ENCODE data around the gene GPR171. TPM values are rescaled to one million over a fixed set of nuclear protein-coding genes. Genes with fewer than 3 reads are reported as not detected.
A peak's percentile ranks its signal among the peaks of the same experiment; 100 is the strongest.

The GPR171 gene
- total RNA-seq, 2 experiments from 2014 or later: 144 to 181 TPM

DNA sequence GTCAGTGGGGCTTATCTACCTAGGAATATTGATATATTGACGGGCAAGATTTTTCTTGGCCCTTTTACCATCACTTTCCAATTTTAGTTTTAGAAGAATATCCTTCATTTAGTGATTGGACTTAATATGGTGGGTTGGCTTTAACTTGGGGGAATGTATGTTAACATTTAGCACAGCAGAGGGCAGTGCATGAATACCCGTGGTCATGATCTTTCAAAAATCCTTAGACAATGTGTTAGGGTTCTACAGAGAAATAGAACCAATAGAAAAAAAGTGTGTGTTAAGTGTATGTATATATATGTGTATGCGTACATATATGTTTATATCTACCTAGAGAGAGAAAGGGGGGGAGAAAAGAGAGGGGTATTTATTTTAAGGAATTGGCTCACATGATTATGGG is 36.9 kb downstream of the GPR171 start:
- Mint-ChIP-seq H3K27me3 (peaks cover 2% of the 10 kb centered on the region), H3K27ac (no peak overlapping the region), H3K36me3 (ENCODE audit: low read depth) (no peaks in the 10 kb centered on the region), H3K4me3 (no peak overlapping the region), H3K9me3 (no peaks in the 10 kb centered on the region), H3K4me1 (peaks cover 27% of the 10 kb centered on the region)
- no peak for DNase-seq
- ChIA-PET CTCF (interaction anchor here (3.2 to 3.7 kb wide), 2 partner anchors 61 to 113 kb away, joined by 15 to 45 read pairs; partner anchors contain the start of gene P2RY14), POLR2A (no interaction called here)

- DNase-seq: no peak
- POLR2A ChIA-PET: no interaction called here
- Mint-ChIP-seq H3K4me3 (no peak overlapping the region), H3K27ac (no peak overlapping the region), H3K9me3 (no peaks in the 10 kb centered on the region), H3K27me3 (peaks cover 2% of the 10 kb centered on the region), H3K36me3 (ENCODE audit: low read depth) (no peaks in the 10 kb centered on the region), H3K4me1 (peaks cover 18% of the 10 kb centered on the region)
- CTCF ChIA-PET: no interaction called here
Observed at GRCh38 chr3:151165226-151165625, 37.8 kb downstream of the GPR171 start.

DNA sequence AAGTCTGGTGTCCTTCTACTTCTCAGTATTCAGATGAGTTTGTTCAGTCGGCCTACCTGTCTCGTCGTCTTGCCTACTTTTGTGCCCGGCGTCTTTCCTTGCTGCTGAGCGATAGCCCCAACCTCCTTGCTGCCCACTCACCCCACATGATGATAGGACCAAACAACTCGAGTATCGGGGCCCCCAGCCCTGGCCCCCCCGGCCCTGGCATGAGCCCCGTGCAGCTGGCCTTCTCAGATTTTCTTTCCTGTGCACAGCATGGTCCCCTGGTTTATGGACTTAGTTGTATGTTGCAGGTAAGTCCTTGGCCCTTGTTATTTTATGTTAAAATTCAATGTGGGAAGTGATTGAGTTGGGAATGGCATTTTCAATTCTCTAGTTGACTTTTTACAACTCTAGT is 43.2 kb downstream of the GPR171 start:
- no peak overlapping the region for H3K27ac Mint-ChIP-seq
- no peak for DNase-seq
- no peaks in the 10 kb centered on the region for H3K36me3 Mint-ChIP-seq (ENCODE audit: low read depth)
- no peak overlapping the region for H3K4me3 Mint-ChIP-seq
- H3K27me3 Mint-ChIP-seq: peaks cover 8% of the 10 kb centered on the region
- POLR2A ChIA-PET: no interaction called here
- CTCF ChIA-PET: interaction anchor here (1.0 kb wide), 1 partner anchor 9 kb away, joined by 5 read pairs; no protein-coding TSS in a partner anchor
- H3K9me3 Mint-ChIP-seq: no peaks in the 10 kb centered on the region
- peaks cover 2% of the 10 kb centered on the region for H3K4me1 Mint-ChIP-seq

- Mint-ChIP-seq H3K27me3 (peaks cover 7% of the 10 kb centered on the region), H3K4me3 (no peak overlapping the region), H3K4me1 (peaks cover 2% of the 10 kb centered on the region), H3K27ac (no peak overlapping the region), H3K9me3 (no peaks in the 10 kb centered on the region), H3K36me3 (ENCODE audit: low read depth) (no peaks in the 10 kb centered on the region)
- ChIA-PET CTCF (interaction anchor here (0.6 to 1.5 kb wide), 7 partner anchors 11 to 165 kb away, joined by 3 to 9 read pairs (median 3); no protein-coding TSS in a partner anchor), POLR2A (no interaction called here)
- peak; percentile 66 for DNase-seq
Observed at GRCh38 chr3:151156618-151157216, 46.3 kb downstream of the GPR171 start.

DNA sequence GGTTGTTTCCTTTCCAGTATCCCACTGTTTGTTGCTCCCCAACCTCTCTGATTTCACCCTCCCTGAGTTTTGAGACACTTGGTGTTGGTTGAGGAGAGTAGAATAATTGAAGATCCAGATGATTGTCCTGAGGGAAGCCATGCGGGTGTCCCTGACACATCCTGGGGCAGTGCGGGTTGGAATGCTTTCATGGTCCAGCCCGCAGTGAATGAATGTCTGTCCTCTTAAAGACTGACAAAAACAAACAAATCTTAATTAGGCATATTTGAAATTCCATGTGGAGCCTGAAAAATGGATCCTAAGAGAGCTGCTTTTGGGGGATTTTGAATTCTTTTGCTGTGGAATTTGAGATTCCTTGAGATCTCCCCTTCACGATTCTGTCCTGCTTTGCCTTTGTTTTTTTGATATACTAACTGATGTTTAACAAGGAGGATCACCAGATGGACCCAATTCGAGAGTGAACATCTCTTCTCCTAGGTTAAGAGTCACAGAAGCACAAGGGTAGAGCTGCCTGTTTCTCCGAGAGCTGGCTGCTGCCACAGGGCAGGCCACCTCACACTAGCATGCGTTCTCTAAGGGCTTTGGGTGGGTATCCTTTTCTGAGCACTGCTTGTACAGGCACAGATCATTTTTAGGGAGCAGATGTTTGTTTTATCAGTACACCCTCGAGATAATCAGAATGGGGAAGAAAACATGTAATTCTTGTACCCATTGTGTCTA is 47.4 kb downstream of the GPR171 start:
- no peak overlapping the region for H3K27ac Mint-ChIP-seq
- ChIA-PET POLR2A (no interaction called here), CTCF (interaction anchor here (0.6 to 1.5 kb wide), 4 partner anchors 10 to 71 kb away, joined by 3 read pairs; no protein-coding TSS in a partner anchor)
- H3K27me3 Mint-ChIP-seq: peaks cover 6% of the 10 kb centered on the region
- no peaks in the 10 kb centered on the region for H3K9me3 Mint-ChIP-seq
- peaks cover 2% of the 10 kb centered on the region for H3K4me1 Mint-ChIP-seq
- H3K36me3 Mint-ChIP-seq (ENCODE audit: low read depth): no peaks in the 10 kb centered on the region
- DNase-seq: no peak
- H3K4me3 Mint-ChIP-seq: no peak overlapping the region

- peaks cover 2% of the 10 kb centered on the region for H3K4me1 Mint-ChIP-seq
- peaks cover 6% of the 10 kb centered on the region for H3K27me3 Mint-ChIP-seq
- ChIA-PET CTCF (no interaction called here), POLR2A (no interaction called here)
- no peaks in the 10 kb centered on the region for H3K36me3 Mint-ChIP-seq (ENCODE audit: low read depth)
- no peaks in the 10 kb centered on the region for H3K9me3 Mint-ChIP-seq
- no peak overlapping the region for H3K27ac Mint-ChIP-seq
- no peak for DNase-seq
- H3K4me3 Mint-ChIP-seq: no peak overlapping the region
Observed at GRCh38 chr3:151154566-151154965, 48.5 kb downstream of the GPR171 start.

DNA sequence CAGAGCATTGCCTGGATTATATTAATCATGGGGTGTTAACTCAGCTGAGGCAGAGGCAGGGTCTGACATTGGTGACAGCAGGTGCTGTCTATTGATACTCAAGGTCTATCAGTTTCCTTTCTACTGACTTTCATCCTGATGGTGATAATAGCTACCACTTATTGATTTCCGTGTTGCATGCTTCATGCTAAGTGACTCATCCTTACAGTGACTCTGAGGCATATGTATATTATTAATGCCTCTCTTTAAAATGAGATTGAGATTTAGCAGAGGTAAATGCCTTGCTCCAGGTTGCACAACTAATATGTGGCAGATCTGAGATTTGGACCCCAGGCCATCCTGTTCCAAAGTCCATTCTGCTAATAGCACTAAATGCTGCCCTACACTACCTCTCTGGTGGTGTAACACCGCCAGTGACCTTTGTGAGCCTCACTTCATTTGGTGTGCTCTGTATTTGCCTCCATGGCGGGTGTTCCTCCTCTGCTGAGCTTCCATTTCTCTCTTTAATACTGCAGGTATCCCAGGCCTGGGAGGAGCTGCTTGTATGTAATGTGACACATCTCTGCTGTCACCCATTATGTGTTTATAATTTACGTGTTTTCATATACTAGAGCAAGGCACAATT is 50.4 kb downstream of the GPR171 start:
- H3K27me3 Mint-ChIP-seq: peaks cover 4% of the 10 kb centered on the region
- peaks cover 2% of the 10 kb centered on the region for H3K4me1 Mint-ChIP-seq
- no peaks in the 10 kb centered on the region for H3K36me3 Mint-ChIP-seq (ENCODE audit: low read depth)
- no peak overlapping the region for H3K4me3 Mint-ChIP-seq
- ChIA-PET CTCF (interaction anchor here (0.6 to 0.8 kb wide), 4 partner anchors 15 to 187 kb away, joined by 3 read pairs; no protein-coding TSS in a partner anchor), POLR2A (no interaction called here)
- H3K27ac Mint-ChIP-seq: no peak overlapping the region
- DNase-seq: no peak
- no peaks in the 10 kb centered on the region for H3K9me3 Mint-ChIP-seq

Other genes starting within 250 kb of the GPR171 start
- not detected for gene CLRN1, start 230.5 kb downstream of the GPR171 start, total RNA-seq
- under 1 TPM; 0.35 to 0.92 TPM for gene MED12L, start 117.6 kb downstream of the GPR171 start, total RNA-seq
- gene P2RY14, start 75.3 kb upstream of the GPR171 start, total RNA-seq: under 1 TPM; 0.25 to 0.27 TPM
- under 1 TPM; 0.22 to 0.40 TPM for gene GPR87, start 113.6 kb upstream of the GPR171 start, total RNA-seq
- gene P2RY13, start 126.3 kb upstream of the GPR171 start, total RNA-seq: not detected
- gene P2RY12, start 181.5 kb upstream of the GPR171 start, total RNA-seq: not detected